Esophagus muscularis mucosa (tissue), 4 donors: ENCODE measurements around the gene HBS1L. TPM values are rescaled to one million over a fixed set of nuclear protein-coding genes. Genes with fewer than 3 reads are reported as not detected.

Experiments
- DNase-seq: peaks from one replicate; pipeline ENCODE4 v3.0.0-alpha.2; 2017; ENCODE audit errors: extremely low spot score
- H3K27ac ChIP-seq, 4 donors: fragments of 200-600 bp; sonication (generic); replicated peaks in 1 of 4; 1 replicate in 3 of 4; 2 replicates in 1 of 4; pipeline ENCODE4 v1.5.1; 2016 to 2019; ENCODE audit warnings: mild to moderate bottlenecking in 1 of 4
- H3K27me3 ChIP-seq, 4 donors: fragments of 200-600 bp; sonication (generic); one replicate each; pipeline versions ENCODE4 v1.5.1 to v1.6.0; 2016 to 2019
- H3K36me3 ChIP-seq, 4 donors: fragments of 200-600 bp; sonication (generic); one replicate each; pipeline ENCODE4 v1.5.1; 2016 to 2019
- H3K4me1 ChIP-seq, 4 donors: fragments of 200-600 bp; sonication (generic); one replicate each; pipeline ENCODE4 v1.5.1; 2016 to 2019
- H3K4me3 ChIP-seq, 4 donors: fragments of 200-600 bp; sonication (generic); 1 replicate in 2 of 4; 2 replicates in 2 of 4; pipeline ENCODE4 v1.5.1; 2016 to 2019; ENCODE audit warnings: mild to moderate bottlenecking in 4 of 4, moderate library complexity in 1 of 4
- H3K9me3 ChIP-seq, 4 donors: fragments of 200-600 bp; sonication (generic); 1 replicate in 3 of 4; 2 replicates in 1 of 4; pipeline ENCODE4 v1.5.1; 2016 to 2019
- EP300 ChIP-seq: sonication (generic); formaldehyde crosslinking; IDR thresholded peaks from one replicate; pipeline ENCODE4 v1.6.1; 2017; ENCODE audit warnings: antibody characterized with exemption
- POLR2A ChIP-seq: fragments of 450-650 bp; IDR thresholded peaks from one replicate; pipeline ENCODE4 v1.6.1; 2017; ENCODE audit warnings: antibody characterized with exemption, moderate library complexity, mild to moderate bottlenecking, low read depth
- POLR2AphosphoS5 ChIP-seq, 2 donors: sonication (generic); formaldehyde crosslinking; IDR thresholded peaks; one replicate each; pipeline ENCODE4 v1.6.1; 2017; ENCODE audit warnings: antibody characterized with exemption in 2 of 2
- WGBS: methylation state at CpG from one replicate; pipeline ENCODE4 v1.1.5; 2018; 5-methylcytosine and 5-hydroxymethylcytosine counted together
- intact Hi-C: fragments of 100-400 bp; cut with DNase I; formaldehyde crosslinking; loops from one replicate; pipeline ENCODE4 v1.15.1; 2023
- total RNA-seq, 4 donors: library from RNA; depleted of rRNA; stranded (reverse); fragments of >200 nt; gene quantifications; one replicate each; pipeline versions ENCODE4 v1.1.0 to v1.2.1, GENCODE V29; 2016
- TF ChIP-seq, protein P1 (sequence below), 3 experiments: fragments of 200-600 bp in 2 of 3; fragments of 450-650 bp in 1 of 3; sonication (generic) in 2 of 3; IDR thresholded peaks; one replicate each; pipeline ENCODE4 v1.5.1; 2017 to 2019; ENCODE audit warnings: antibody characterized with exemption in 3 of 3, mild to moderate bottlenecking in 2 of 3, moderate library complexity in 1 of 3

The HBS1L gene
- total RNA-seq, 4 donors from 2014 or later, result 52.0 to 81.4 (median 58.2) TPM

DNA sequence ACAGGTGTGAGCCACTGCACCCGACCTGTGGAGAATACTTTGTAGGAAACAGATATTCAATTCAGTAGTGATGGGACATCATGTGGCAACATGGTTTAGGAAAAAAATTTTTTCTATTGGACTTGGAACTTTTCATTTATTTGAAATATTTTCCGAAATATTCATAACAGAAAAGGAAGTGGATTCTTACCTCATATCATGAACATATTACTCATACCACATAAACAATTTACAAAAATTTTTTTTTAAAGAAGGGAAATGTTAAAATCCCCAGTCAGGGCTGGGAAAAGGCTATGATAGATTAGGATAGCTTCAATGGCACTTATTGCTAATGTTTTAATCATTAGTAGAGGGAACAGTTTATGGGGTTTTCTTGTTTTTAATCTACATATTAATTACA lies 97.9 kb downstream of the HBS1L start:
- Histone ChIP-seq H3K4me1 (no peaks in the 10 kb centered on the region), H3K9me3 (peaks cover 0 to 17% (median 5%) of the 10 kb centered on the region in 4 donors), H3K27me3 (no peaks in the 10 kb centered on the region), H3K4me3 (no peak overlapping the region), H3K27ac (no peak overlapping the region), H3K36me3 (peaks cover 0 to 15% (median 6%) of the 10 kb centered on the region in 4 donors)
- TF ChIP-seq POLR2A (no peak), EP300 (no peak), POLR2AphosphoS5 (IDR thresholded peaks at IDR 0.05) (no peak)
- TF ChIP-seq, protein P1, sequence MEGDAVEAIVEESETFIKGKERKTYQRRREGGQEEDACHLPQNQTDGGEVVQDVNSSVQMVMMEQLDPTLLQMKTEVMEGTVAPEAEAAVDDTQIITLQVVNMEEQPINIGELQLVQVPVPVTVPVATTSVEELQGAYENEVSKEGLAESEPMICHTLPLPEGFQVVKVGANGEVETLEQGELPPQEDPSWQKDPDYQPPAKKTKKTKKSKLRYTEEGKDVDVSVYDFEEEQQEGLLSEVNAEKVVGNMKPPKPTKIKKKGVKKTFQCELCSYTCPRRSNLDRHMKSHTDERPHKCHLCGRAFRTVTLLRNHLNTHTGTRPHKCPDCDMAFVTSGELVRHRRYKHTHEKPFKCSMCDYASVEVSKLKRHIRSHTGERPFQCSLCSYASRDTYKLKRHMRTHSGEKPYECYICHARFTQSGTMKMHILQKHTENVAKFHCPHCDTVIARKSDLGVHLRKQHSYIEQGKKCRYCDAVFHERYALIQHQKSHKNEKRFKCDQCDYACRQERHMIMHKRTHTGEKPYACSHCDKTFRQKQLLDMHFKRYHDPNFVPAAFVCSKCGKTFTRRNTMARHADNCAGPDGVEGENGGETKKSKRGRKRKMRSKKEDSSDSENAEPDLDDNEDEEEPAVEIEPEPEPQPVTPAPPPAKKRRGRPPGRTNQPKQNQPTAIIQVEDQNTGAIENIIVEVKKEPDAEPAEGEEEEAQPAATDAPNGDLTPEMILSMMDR (IDR thresholded peaks at IDR 0.05), result no peak
- intact Hi-C loops, result no loop called here
- DNase-seq, result no peak
- 95% methylated on average over 2 of the region's 2 CpGs for WGBS

DNA sequence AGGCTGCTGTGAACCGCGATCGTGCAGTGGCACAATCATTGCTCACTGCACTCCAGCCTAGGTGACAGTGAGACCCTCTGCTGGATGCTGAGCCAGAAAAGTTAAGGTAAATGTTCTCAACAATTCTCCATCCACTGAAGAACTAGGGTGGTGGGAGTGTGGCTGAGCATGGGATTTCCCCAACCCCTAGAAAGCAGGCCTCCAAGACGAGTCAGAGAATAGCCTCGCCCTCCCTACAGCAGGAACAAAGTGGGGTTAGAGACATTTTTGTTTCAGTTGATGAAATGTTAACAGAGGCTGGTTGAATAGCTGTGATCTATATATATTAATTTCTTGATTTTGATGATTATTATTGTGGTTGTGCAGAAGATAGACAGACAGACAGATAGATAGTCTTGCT lies 98.6 kb downstream of the HBS1L start:
- no peak overlapping the region for H3K27ac ChIP-seq
- H3K4me3 ChIP-seq, result no peak overlapping the region
- DNase-seq, result no peak
- TF ChIP-seq POLR2A (no peak), POLR2AphosphoS5 (IDR thresholded peaks at IDR 0.05) (no peak), EP300 (no peak)
- TF ChIP-seq, protein P1 (IDR thresholded peaks at IDR 0.05), result no peak
- peaks cover 0 to 9% (median 6%) of the 10 kb centered on the region in 4 donors for H3K36me3 ChIP-seq
- no peaks in the 10 kb centered on the region for H3K27me3 ChIP-seq
- H3K9me3 ChIP-seq, result peaks cover 0 to 17% (median 5%) of the 10 kb centered on the region in 4 donors
- intact Hi-C loops, result no loop called here
- H3K4me1 ChIP-seq, result no peaks in the 10 kb centered on the region
- 94% methylated on average over 5 of the region's 5 CpGs for WGBS

DNA sequence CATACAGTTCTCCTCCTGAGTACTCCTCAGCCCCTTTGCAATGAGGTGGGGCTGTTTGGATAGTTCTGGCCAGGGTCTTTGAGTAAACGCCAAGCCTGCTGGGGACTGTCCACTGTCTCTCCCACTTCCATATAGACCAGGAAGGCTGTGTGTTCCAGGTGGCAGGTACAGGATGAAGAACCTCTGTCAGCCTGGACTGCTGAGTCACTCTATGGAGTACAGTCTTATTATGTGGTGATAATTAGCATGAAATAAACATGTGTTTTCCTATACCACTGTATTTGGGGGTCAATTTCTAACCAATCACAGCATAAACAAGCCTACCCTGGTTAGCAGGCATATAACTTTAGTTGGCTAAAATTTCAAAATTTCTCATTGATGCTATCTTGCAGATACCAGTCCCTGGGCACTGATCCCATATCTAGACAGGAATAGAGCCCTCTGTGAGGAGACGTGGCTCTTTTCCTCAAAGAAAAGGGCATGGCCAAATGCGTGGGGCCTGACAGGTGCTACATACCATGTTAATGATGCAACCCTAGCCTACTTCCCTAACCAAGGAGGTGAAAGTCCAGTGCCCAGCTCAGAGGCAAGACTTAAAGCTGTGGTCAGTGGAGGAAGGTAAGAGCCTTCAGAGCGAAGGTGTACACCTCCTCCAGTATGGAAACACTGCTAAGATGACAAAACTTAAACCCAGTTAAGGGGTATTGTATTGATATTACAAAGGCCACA lies 100.2 kb downstream of the HBS1L start:
- H3K27me3 ChIP-seq, result no peaks in the 10 kb centered on the region
- H3K36me3 ChIP-seq, result peaks cover 0 to 8% (median 6%) of the 10 kb centered on the region in 4 donors
- DNase-seq, result no peak
- WGBS, result 76% methylated on average over 4 of the region's 4 CpGs
- intact Hi-C loops, result no loop called here
- peaks cover 0 to 7% (median 0%) of the 10 kb centered on the region in 4 donors for H3K9me3 ChIP-seq
- TF ChIP-seq POLR2A (no peak), POLR2AphosphoS5 (IDR thresholded peaks at IDR 0.05) (no peak), EP300 (no peak)
- TF ChIP-seq, protein P1 (IDR thresholded peaks at IDR 0.05), result no peak
- no peaks in the 10 kb centered on the region for H3K4me1 ChIP-seq
- H3K4me3 ChIP-seq, result no peak overlapping the region
- H3K27ac ChIP-seq, result no peak overlapping the region

DNA sequence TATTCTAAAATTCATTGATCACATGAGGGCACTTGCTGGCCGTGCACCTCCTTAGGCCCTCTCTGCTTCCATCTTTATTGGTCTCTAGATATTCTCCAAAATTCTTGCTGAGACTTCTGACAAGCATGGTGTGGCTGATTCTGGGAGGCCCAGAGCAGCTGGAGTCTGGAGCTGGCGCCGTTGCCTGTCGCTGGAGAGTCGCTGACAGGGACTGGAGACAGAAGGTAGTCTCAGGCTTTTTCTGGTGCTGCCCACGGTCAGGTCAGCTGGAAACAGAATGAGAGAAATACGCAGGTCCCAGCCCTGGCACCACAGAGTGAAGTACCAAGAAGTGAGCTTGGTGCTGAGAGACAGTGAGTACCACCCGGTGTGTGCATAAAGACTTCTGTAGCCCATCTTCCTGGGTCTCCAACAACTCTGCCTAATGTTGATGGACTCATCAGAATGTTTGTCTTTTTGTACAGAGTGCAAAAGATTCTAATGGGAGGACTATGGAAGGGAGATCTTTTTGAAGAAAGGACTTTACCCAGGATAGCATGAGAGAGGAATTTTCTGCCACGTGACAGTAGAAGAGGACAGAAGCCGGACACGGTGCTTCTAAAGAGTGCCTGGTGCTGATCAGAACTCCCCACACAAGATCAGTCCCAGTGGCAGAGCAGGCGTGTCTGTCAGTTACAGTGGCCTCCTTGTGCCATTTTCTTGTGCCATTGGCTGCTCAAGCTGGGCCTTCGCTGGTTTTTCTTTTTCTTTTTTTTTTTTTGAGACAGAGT lies 102.9 kb downstream of the HBS1L start:
- DNase-seq, result no peak
- intact Hi-C loops, result no loop called here
- Histone ChIP-seq H3K4me1 (no peaks in the 10 kb centered on the region), H3K27me3 (no peaks in the 10 kb centered on the region), H3K36me3 (no peaks in the 10 kb centered on the region), H3K9me3 (no peaks in the 10 kb centered on the region), H3K4me3 (no peak overlapping the region), H3K27ac (no peak overlapping the region)
- 91% methylated on average over 13 of the region's 13 CpGs for WGBS
- no peak for TF ChIP-seq POLR2AphosphoS5 (IDR thresholded peaks at IDR 0.05)
- TF ChIP-seq, protein P1 (IDR thresholded peaks at IDR 0.05), result no peak
- TF ChIP-seq POLR2A, result no peak
- TF ChIP-seq EP300, result no peak
